ENCODE results near the gene RPL13A. TPM values are rescaled to one million over a fixed set of nuclear protein-coding genes. Genes with fewer than 3 reads are reported as not detected.

Gene RPL13A
- total and polyA plus RNA-seq, 2 of the 13 experiments (the other 11 are each of a cell fraction or from before 2014, with no cell fraction given) = 2,601 to 3,407 TPM

GRCh38 chr19:49487277-49488045 is at the start of gene RPL13A (continued):
- no peak for TF ChIP-seq ZBTB3 (CRISPR knock-in tag; IDR thresholded peaks at IDR 0.05; ENCODE audit: borderline replicate concordance, low read depth)
- no peak for TF ChIP-seq CERS6 (CRISPR knock-in tag; IDR thresholded peaks at IDR 0.05)
- no peak for TF ChIP-seq ZNF460 (CRISPR knock-in tag; IDR thresholded peaks at IDR 0.05; ENCODE audit: borderline replicate concordance)
- peak; percentile 86 for TF ChIP-seq CBX1 (IDR thresholded peaks at IDR 0.05; ENCODE audit: low read depth)
- TF ChIP-seq ZBTB1 (CRISPR knock-in tag; IDR thresholded peaks at IDR 0.05; ENCODE audit: borderline replicate concordance) = no peak
- no peak for TF ChIP-seq ZNF354B (CRISPR knock-in tag; IDR thresholded peaks at IDR 0.05)
- TF ChIP-seq RFX3 (CRISPR knock-in tag; IDR thresholded peaks at IDR 0.05) = no peak
- TF ChIP-seq, protein P1, sequence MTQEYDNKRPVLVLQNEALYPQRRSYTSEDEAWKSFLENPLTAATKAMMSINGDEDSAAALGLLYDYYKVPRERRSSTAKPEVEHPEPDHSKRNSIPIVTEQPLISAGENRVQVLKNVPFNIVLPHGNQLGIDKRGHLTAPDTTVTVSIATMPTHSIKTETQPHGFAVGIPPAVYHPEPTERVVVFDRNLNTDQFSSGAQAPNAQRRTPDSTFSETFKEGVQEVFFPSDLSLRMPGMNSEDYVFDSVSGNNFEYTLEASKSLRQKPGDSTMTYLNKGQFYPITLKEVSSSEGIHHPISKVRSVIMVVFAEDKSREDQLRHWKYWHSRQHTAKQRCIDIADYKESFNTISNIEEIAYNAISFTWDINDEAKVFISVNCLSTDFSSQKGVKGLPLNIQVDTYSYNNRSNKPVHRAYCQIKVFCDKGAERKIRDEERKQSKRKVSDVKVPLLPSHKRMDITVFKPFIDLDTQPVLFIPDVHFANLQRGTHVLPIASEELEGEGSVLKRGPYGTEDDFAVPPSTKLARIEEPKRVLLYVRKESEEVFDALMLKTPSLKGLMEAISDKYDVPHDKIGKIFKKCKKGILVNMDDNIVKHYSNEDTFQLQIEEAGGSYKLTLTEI (CRISPR knock-in tag; conservative IDR thresholded peaks at IDR 0.05) = no peak
- TF ChIP-seq, protein P2, sequence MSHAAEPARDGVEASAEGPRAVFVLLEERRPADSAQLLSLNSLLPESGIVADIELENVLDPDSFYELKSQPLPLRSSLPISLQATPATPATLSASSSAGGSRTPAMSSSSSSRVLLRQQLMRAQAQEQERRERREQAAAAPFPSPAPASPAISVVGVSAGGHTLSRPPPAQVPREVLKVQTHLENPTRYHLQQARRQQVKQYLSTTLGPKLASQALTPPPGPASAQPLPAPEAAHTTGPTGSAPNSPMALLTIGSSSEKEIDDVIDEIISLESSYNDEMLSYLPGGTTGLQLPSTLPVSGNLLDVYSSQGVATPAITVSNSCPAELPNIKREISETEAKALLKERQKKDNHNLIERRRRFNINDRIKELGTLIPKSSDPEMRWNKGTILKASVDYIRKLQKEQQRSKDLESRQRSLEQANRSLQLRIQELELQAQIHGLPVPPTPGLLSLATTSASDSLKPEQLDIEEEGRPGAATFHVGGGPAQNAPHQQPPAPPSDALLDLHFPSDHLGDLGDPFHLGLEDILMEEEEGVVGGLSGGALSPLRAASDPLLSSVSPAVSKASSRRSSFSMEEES (CRISPR knock-in tag; IDR thresholded peaks at IDR 0.05) = peak; percentile 80
- 0 out of 2 replicates have a peak, but pooled peaks have one; percentile 51 for TF ChIP-seq DNMT3B (CRISPR knock-in tag; conservative IDR thresholded peaks at IDR 0.05)
- TF ChIP-seq HOMEZ (CRISPR knock-in tag; IDR thresholded peaks at IDR 0.05; ENCODE audit: low read depth) = no peak
- no peak for TF ChIP-seq ZNF629 (CRISPR knock-in tag; conservative IDR thresholded peaks at IDR 0.05)
- TF ChIP-seq EP300 (IDR thresholded peaks at IDR 0.05; ENCODE audit: low read depth in 2 of 2, low read length in 2 of 2) = no peak; a peak in 1 of 4 replicates
- peak; percentile 69; the same call in 1 of the 2 replicates for TF ChIP-seq EP300 (CRISPR knock-in tag; IDR thresholded peaks at IDR 0.05; ENCODE audit: borderline replicate concordance)
- TF ChIP-seq NR2F2 (IDR thresholded peaks at IDR 0.05; ENCODE audit: borderline replicate concordance, low read depth) = peak; percentile 57; the same call in 1 of the 2 replicates
- TF ChIP-seq ZMAT5 (CRISPR knock-in tag; IDR thresholded peaks at IDR 0.05; ENCODE audit: borderline replicate concordance, low read depth) = no peak
- TF ChIP-seq SP5 (CRISPR knock-in tag; IDR thresholded peaks at IDR 0.05; ENCODE audit: borderline replicate concordance, low read depth) = no peak
- TF ChIP-seq RCOR2 (CRISPR knock-in tag; IDR thresholded peaks at IDR 0.05) = no peak
- TF ChIP-seq, protein P3, sequence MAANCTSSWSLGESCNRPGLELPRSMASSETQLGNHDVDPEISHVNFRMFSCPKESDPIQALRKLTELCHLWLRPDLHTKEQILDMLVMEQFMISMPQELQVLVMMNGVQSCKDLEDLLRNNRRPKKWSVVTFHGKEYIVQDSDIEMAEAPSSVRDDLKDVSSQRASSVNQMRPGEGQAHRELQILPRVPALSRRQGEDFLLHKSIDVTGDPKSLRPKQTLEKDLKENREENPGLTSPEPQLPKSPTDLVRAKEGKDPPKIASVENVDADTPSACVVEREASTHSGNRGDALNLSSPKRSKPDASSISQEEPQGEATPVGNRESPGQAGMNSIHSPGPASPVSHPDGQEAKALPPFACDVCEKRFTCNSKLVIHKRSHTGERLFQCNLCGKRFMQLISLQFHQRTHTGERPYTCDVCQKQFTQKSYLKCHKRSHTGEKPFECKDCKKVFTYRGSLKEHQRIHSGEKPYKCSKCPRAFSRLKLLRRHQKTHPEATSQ (CRISPR knock-in tag; IDR thresholded peaks at IDR 0.05; ENCODE audit: borderline replicate concordance) = no peak
- no peak for TF ChIP-seq SOX6 (IDR thresholded peaks at IDR 0.05)
- TF ChIP-seq SOX6 (CRISPR knock-in tag; IDR thresholded peaks at IDR 0.05) = peak; percentile 46; the same call in 1 of the 2 replicates

Data from HepG2 (cell line).